Head of caudate nucleus (tissue), 42 donors: ENCODE data around the gene LENG8.
"Not testable (repeated sequence)": the region's sequence is repeated elsewhere in the genome, so short reads cannot be mapped to it uniquely, and the experiment has no call there.

Source experiments
- DNase-seq, 42 donors: peaks; one replicate each; pipeline versions ENCODE4 v3.0.0 to v3.0.0-alpha.2; 2020 to 2021; ENCODE audit warnings: mixed read lengths in 7 of 42
- intact Hi-C: fragments of 100-400 bp; cut with DNase I; formaldehyde crosslinking; loops from one replicate; pipeline ENCODE4 v1.15.0; 2022

The LENG8 gene

DNA sequence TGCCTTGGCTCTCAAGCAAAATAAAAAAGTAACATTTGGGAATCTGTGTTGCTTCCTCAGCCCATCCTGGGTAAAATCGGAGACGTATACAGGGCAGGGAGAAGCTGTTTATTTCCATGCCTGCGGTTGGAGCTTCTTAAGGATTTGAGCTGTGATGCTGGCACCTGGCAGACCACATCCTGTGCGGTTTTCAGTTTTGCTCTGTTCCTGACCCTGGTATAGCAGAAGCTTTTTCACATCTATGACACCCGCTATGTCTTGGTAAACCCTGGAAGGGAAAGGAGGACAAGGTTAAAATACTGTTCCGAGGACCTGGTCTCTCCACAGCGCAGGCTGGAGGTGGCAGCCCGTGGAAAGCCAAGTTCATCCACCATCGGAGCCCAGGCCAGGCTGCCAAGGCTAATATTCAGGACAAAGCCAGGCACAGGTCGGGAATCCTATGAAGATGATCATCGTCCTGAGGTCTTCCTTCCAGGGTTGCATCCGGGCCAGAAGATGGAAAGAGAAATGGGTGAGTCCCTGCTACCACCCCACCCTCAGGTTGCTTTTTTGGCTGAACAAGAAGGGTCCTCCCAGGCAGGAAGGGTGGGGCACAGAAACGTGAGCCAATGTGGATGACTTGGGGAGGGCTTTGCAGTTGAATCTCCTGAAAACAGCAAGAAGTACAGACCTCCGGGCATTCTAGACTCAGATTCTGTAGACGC is 48.9 kb downstream of the LENG8 start:
- DNase-seq, intact Hi-C loops: not testable (repeated sequence)

DNA sequence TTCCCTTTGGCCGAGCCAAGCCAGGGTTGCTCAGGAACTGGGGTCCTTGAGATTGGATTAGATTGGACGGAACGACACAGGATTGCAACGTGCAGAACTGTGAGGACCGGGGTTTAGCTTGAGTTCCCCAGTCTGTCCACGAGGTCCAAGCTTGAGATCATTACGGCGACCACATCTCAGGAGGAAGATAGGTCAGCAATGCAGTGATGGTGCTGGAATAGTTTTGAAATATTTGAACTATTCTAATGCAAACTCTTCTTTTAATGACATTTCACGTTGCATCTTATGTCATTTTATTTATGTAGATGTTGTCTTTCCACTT is 49.4 kb downstream of the LENG8 start:
- DNase-seq, intact Hi-C loops: not testable (repeated sequence)

GRCh38 chr19:54502518-54503048 is 53.6 kb downstream of the LENG8 start, which contains the start of gene LAIR2:
Gene LAIR2 (plus strand): TSS chr19:54502831. CDS start chr19:54502919, 88 bp downstream.
- DNase-seq, result no peak
- intact Hi-C loops, result no loop called here

GRCh38 chr19:54505542-54505941 is 56.5 kb downstream of the LENG8 start:
- DNase-seq, intact Hi-C loops: not testable (repeated sequence)

- intact Hi-C loops, result no loop called here
- DNase-seq, result no peak
These were observed 57.1 kb downstream of the LENG8 start for GRCh38 chr19:54506079-54506478.

GRCh38 chr19:54507038-54507717 is 58.2 kb downstream of the LENG8 start:
- DNase-seq, intact Hi-C loops: not testable (repeated sequence)

- DNase-seq, result no peak
- intact Hi-C loops, result no loop called here
These were observed 58.8 kb downstream of the LENG8 start for GRCh38 chr19:54507824-54508223.

GRCh38 chr19:54508487-54508886 is 59.5 kb downstream of the LENG8 start:
- intact Hi-C loops, DNase-seq: not testable (repeated sequence)

GRCh38 chr19:54509200-54509940 is 60.4 kb downstream of the LENG8 start:
- intact Hi-C loops, DNase-seq: not testable (repeated sequence)
